K562 (cell line): Measurements from ENCODE around the gene NEU1.

Experiments
- CTCF ChIP-seq, 3 experiments: IDR thresholded peaks in 2 of 3; conservative IDR thresholded peaks in 1 of 3; 2 replicates each; pipeline ENCODE4 v1.5.1; 2011 to 2012; ENCODE audit warnings: low read length in 3 of 3, mild to moderate bottlenecking in 3 of 3, control low read depth in 2 of 3, improper control_type of control experiment in 1 of 3, inconsistent platforms in 1 of 3, low read depth in 1 of 3, mixed read lengths in 1 of 3, moderate library complexity in 1 of 3; ENCODE audit not compliant: insufficient read depth in 2 of 3
- EZH2 ChIP-seq: IDR thresholded peaks from 2 replicates; pipeline ENCODE4 v1.6.1; 2012; ENCODE audit warnings: low read depth, mild to moderate bottlenecking, inconsistent platforms, low read length, borderline replicate concordance
- FOS ChIP-seq: IDR thresholded peaks from 3 replicates; pipeline ENCODE4 v1.6.1; 2011; ENCODE audit not compliant: insufficient read length; ENCODE audit errors: extremely low read depth
- HNRNPK ChIP-seq: fragments of 200-400 bp; formaldehyde crosslinking; IDR thresholded peaks from one replicate; pipeline ENCODE4 v1.6.1; 2018; ENCODE audit warnings: mild to moderate bottlenecking, low read depth, low read length; ENCODE audit not compliant: poor library complexity, severe bottlenecking
- NCOA2 ChIP-seq, 2 experiments: fragments of 450-650 bp; IDR thresholded peaks; 2 replicates each; pipeline ENCODE4 v1.6.1; 2018; ENCODE audit warnings: mild to moderate bottlenecking in 2 of 2, moderate library complexity in 1 of 2; ENCODE audit not compliant: partially characterized antibody in 2 of 2
- NRF1 ChIP-seq, 2 experiments: fragments of 450-650 bp; IDR thresholded peaks in 1 of 2; conservative IDR thresholded peaks in 1 of 2; 2 replicates each; pipeline ENCODE4 v1.6.1; 2014; ENCODE audit warnings: mild to moderate bottlenecking in 2 of 2
- RFX5 ChIP-seq: IDR thresholded peaks from 2 replicates; pipeline ENCODE4 v1.6.1; 2011; ENCODE audit warnings: low read depth, mild to moderate bottlenecking, improper control_type of control experiment, low read length
- TEAD4 ChIP-seq, 2 experiments: sonication (generic) in 1 of 2; formaldehyde crosslinking in 1 of 2; IDR thresholded peaks; 2 replicates each; pipeline versions ENCODE4 v1.6.1 to v1.8.0; 2012 to 2022; ENCODE audit warnings: borderline replicate concordance in 1 of 2, inconsistent platforms in 1 of 2, low read length in 1 of 2, mild to moderate bottlenecking in 1 of 2, missing genetic modification reagents in 1 of 2
- TF ChIP-seq, protein P1 (sequence below): sonication (generic); formaldehyde crosslinking; IDR thresholded peaks from 2 replicates; pipeline ENCODE4 v1.8.0; 2022; ENCODE audit warnings: mild to moderate bottlenecking, missing genetic modification reagents

DNA sequence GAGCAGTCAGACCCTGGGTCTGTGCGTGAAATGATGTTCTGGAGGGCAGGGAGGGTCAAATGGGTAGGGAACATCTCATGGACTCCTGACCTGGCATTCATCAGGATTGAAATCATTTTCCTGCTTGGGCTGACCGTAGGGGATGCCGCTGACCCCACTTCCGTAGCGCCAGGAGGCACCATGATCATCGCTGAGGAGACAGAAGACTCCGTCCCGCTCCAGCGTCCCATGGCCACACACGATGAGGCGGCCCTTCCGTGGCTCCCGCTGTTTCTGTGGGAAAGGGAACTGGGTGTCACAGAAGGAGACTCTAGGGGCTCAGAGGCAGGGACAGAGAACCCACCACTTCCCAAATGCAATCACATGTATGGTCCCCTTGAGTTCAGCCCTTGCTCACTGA lies 2.3 kb downstream of the NEU1 start:
- TF ChIP-seq EZH2 (no peak), CTCF (IDR thresholded peaks at IDR 0.05 in 2 of 3, conservative IDR thresholded peaks at IDR 0.05 in 1 of 3; ENCODE audit: insufficient read depth in 2 of 3, low read depth in 1 of 3, low read length in 3 of 3) (no peak), NCOA2 (IDR thresholded peaks at IDR 0.05; ENCODE audit: partially characterized antibody in 2 of 2) (no peak), TEAD4 (IDR thresholded peaks at IDR 0.05; ENCODE audit: low read length) (no peak), TEAD4 (CRISPR knock-in tag; IDR thresholded peaks at IDR 0.05; ENCODE audit: borderline replicate concordance) (no peak), RFX5 (no peak), FOS (no peak), NRF1 (conservative IDR thresholded peaks at IDR 0.05 in 1 of 2, IDR thresholded peaks at IDR 0.05 in 1 of 2) (no peak), HNRNPK (no peak)
- TF ChIP-seq, protein P1, sequence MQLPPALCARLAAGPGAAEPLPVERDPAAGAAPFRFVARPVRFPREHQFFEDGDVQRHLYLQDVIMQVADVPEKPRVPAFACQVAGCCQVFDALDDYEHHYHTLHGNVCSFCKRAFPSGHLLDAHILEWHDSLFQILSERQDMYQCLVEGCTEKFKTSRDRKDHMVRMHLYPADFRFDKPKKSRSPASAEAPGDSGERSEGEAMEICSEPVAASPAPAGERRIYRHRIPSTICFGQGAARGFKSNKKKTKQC (CRISPR knock-in tag) = no peak
